CD14-positive monocyte (primary cell): Measurements from ENCODE around the gene C9orf50. TPM values are rescaled to one million over a fixed set of nuclear protein-coding genes. Genes with fewer than 3 reads are reported as not detected.

Experiments
- DNase-seq, 3 donors: peaks; one replicate each; pipeline ENCODE4 v3.0.0-alpha.2; 2011 to 2022
- H2AFZ ChIP-seq: 2 replicates; pipeline ENCODE4 v1.6.0; 2012; ENCODE audit warnings: mild to moderate bottlenecking, low read depth, low read length, inconsistent platforms; ENCODE audit not compliant: insufficient read depth, poor library complexity, severe bottlenecking
- H3K27ac ChIP-seq, 2 donors: 1 replicate in 1 of 2; 2 replicates in 1 of 2; pipeline ENCODE4 v1.5.1; 2012 to 2013; ENCODE audit warnings: low read length in 2 of 2, control low read depth in 1 of 2, inconsistent platforms in 1 of 2, low read depth in 1 of 2, mild to moderate bottlenecking in 1 of 2
- H3K27me3 ChIP-seq, 2 donors: one replicate each; pipeline versions ENCODE4 v1.6.0 to v1.6.1; 2011 to 2013; ENCODE audit warnings: low read length in 2 of 2; ENCODE audit not compliant: control insufficient read depth in 2 of 2, insufficient read depth in 2 of 2
- H3K36me3 ChIP-seq, 2 donors: replicated peaks in 1 of 2; 1 replicate in 1 of 2; 2 replicates in 1 of 2; pipeline versions ENCODE4 v1.5.1 to v1.6.1; 2012 to 2013; ENCODE audit warnings: low read length in 2 of 2, control low read depth in 1 of 2, inconsistent platforms in 1 of 2, mild to moderate bottlenecking in 1 of 2; ENCODE audit not compliant: insufficient read depth in 2 of 2, control insufficient read depth in 1 of 2
- H3K4me1 ChIP-seq, 2 donors: 1 replicate in 1 of 2; 2 replicates in 1 of 2; pipeline versions ENCODE4 v1.5.1 to v1.6.1; 2012 to 2013; ENCODE audit warnings: low read length in 2 of 2, control low read depth in 1 of 2, inconsistent platforms in 1 of 2, mild to moderate bottlenecking in 1 of 2, moderate library complexity in 1 of 2; ENCODE audit not compliant: insufficient read depth in 2 of 2, control insufficient read depth in 1 of 2
- H3K4me2 ChIP-seq: replicated peaks from 2 replicates; pipeline ENCODE3; 2012; ENCODE audit warnings: low read length, moderate library complexity, mild to moderate bottlenecking; ENCODE audit not compliant: poor library complexity, severe bottlenecking; ENCODE audit errors: extremely low read depth
- H3K4me3 ChIP-seq, 3 experiments: fragments of 200-600 bp in 1 of 3; sonication (generic) in 1 of 3; replicated peaks in 1 of 3; 1 replicate in 2 of 3; 2 replicates in 1 of 3; pipeline ENCODE4 v1.5.1; 2011 to 2013; ENCODE audit warnings: low read length in 3 of 3, mild to moderate bottlenecking in 3 of 3, control low read depth in 2 of 3, low read depth in 2 of 3, inconsistent platforms in 1 of 3, moderate library complexity in 1 of 3
- H3K79me2 ChIP-seq: 2 replicates; pipeline ENCODE4 v1.6.0; 2012; ENCODE audit warnings: mild to moderate bottlenecking, control low read depth, inconsistent platforms, low read length, moderate library complexity; ENCODE audit not compliant: insufficient read depth
- H3K9ac ChIP-seq: 2 replicates; pipeline ENCODE4 v1.6.0; 2017; ENCODE audit warnings: low read length, mild to moderate bottlenecking; ENCODE audit not compliant: insufficient read depth, poor library complexity, severe bottlenecking
- H3K9me3 ChIP-seq, 2 donors: replicated peaks in 1 of 2; 1 replicate in 1 of 2; 2 replicates in 1 of 2; pipeline versions ENCODE4 v1.5.1 to v1.6.1; 2012 to 2013; ENCODE audit warnings: low read length in 2 of 2, control low read depth in 1 of 2; ENCODE audit not compliant: control insufficient read depth in 1 of 2, insufficient read depth in 1 of 2
- H4K20me1 ChIP-seq: 2 replicates; pipeline ENCODE4 v1.6.0; 2012; ENCODE audit warnings: mild to moderate bottlenecking, low read length, control low read depth, moderate library complexity; ENCODE audit not compliant: insufficient read depth
- H3K27ac Mint-ChIP-seq, 7 donors: one replicate each; pipeline ENCODE4 v1.8.0; 2020; ENCODE audit warnings: mild to moderate bottlenecking in 7 of 7, mixed read lengths in 7 of 7, moderate library complexity in 6 of 7, inconsistent platforms in 2 of 7
- H3K27me3 Mint-ChIP-seq, 3 donors: one replicate each; pipeline ENCODE4 v1.8.0; 2021 to 2022; ENCODE audit warnings: low read depth in 3 of 3, mild to moderate bottlenecking in 3 of 3, mixed read lengths in 3 of 3, moderate library complexity in 3 of 3, inconsistent platforms in 1 of 3
- H3K36me3 Mint-ChIP-seq, 2 donors: one replicate each; pipeline ENCODE4 v1.8.0; 2020; ENCODE audit warnings: mixed read lengths in 2 of 2, inconsistent platforms in 1 of 2, mild to moderate bottlenecking in 1 of 2
- H3K4me1 Mint-ChIP-seq: one replicate; pipeline ENCODE4 v1.8.0; 2020; ENCODE audit warnings: mild to moderate bottlenecking, mixed read lengths
- H3K4me3 Mint-ChIP-seq, 2 donors: one replicate each; pipeline ENCODE4 v1.8.0; 2020; ENCODE audit warnings: mild to moderate bottlenecking in 2 of 2, mixed read lengths in 2 of 2, moderate library complexity in 1 of 2
- H3K9me3 Mint-ChIP-seq, 7 donors: one replicate each; pipeline ENCODE4 v1.8.0; 2020 to 2022; ENCODE audit warnings: mixed read lengths in 7 of 7, mild to moderate bottlenecking in 6 of 7, moderate library complexity in 6 of 7, inconsistent platforms in 2 of 7
- WGBS: methylation state at CpG from one replicate; pipeline ENCODE4 v1.1.5; 2013; ENCODE audit warnings: missing lambda C conversion rate; ENCODE audit not compliant: insufficient coverage; 5-methylcytosine and 5-hydroxymethylcytosine counted together
- intact Hi-C, 2 donors: fragments of 100-400 bp; cut with micrococcal nuclease; formaldehyde crosslinking; loops; one replicate each; pipeline versions ENCODE4 v1.15.0 to v1.15.1; 2023
- polyA plus RNA-seq, 3 donors: library from polyadenylated mRNA; depleted of rRNA in 1 of 3; unstranded in 2 of 3; stranded (reverse) in 1 of 3; fragments of 300-500 nt in 2 of 3; fragments of >200 nt in 1 of 3; fragmentation: Illumina TruSeq in 2 of 3; gene quantifications; 1 replicate in 2 of 3; 2 replicates in 1 of 3; pipeline ENCODE4 v1.2.3, GENCODE V29; 2012 to 2021
- TF ChIP-seq, protein P1 (sequence below): fragments of 200-600 bp; IDR thresholded peaks from one replicate; pipeline ENCODE4 v1.8.0; 2022; ENCODE audit warnings: antibody characterized with exemption, mild to moderate bottlenecking

Gene C9orf50
- polyA plus RNA-seq, 3 donors = not detected

DNA sequence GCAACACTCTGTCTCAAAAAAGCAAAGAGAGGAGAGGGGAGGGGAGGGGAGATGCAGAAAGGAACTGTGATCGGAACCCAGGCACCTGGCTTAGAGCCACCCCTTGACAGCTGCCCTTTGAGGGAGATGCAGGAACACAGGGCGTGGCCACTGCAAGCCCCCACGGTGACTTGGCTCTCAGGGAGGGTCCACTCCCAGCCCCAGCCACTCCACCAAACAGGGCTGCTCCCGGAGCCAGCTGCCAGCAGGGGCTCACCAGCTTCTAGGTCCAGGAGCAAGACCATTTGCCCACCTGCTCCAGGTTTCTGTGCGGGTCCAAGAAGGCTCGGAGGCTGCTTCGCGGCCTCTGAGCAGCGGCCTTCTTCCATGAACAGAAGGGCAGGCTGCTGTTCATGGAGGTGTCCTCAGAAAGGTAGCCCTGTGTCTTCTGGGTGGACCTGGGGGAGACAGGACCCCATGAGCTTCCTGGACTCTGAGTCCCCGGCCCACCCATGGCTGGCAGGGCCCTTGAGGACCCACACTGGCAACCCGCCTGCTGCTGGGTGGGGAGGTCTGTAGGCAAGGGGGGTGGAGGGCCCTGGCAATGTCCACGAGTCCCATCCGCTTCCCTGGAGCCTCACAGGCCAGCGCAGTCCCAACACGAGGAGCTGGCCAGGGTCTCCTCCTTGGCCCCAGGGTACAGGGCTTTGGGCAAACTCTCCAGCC lies 7.9 kb downstream of the C9orf50 start:
- TF ChIP-seq, protein P1, sequence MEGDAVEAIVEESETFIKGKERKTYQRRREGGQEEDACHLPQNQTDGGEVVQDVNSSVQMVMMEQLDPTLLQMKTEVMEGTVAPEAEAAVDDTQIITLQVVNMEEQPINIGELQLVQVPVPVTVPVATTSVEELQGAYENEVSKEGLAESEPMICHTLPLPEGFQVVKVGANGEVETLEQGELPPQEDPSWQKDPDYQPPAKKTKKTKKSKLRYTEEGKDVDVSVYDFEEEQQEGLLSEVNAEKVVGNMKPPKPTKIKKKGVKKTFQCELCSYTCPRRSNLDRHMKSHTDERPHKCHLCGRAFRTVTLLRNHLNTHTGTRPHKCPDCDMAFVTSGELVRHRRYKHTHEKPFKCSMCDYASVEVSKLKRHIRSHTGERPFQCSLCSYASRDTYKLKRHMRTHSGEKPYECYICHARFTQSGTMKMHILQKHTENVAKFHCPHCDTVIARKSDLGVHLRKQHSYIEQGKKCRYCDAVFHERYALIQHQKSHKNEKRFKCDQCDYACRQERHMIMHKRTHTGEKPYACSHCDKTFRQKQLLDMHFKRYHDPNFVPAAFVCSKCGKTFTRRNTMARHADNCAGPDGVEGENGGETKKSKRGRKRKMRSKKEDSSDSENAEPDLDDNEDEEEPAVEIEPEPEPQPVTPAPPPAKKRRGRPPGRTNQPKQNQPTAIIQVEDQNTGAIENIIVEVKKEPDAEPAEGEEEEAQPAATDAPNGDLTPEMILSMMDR = no peak
- Mint-ChIP-seq H3K27me3 (peaks cover 6 to 15% (median 8%) of the 10 kb centered on the region in 3 donors), H3K4me3 (no peak overlapping the region), H3K36me3 (no peaks in the 10 kb centered on the region), H3K4me1 (peaks cover 28% of the 10 kb centered on the region), H3K9me3 (peaks cover 0 to 2% (median 0%) of the 10 kb centered on the region in 7 donors), H3K27ac (peak overlapping the region in 1 of 7 donors; percentile 19)
- Histone ChIP-seq H3K27me3 (no peaks in the 10 kb centered on the region), H3K9me3 (no peaks in the 10 kb centered on the region), H3K27ac (no peak overlapping the region), H3K4me3 (no peak overlapping the region), H3K79me2 (no peaks in the 10 kb centered on the region), H4K20me1 (no peaks in the 10 kb centered on the region), H3K36me3 (no peaks in the 10 kb centered on the region), H2AFZ (no peak overlapping the region), H3K4me1 (peaks cover 29 to 33% of the 10 kb centered on the region in 2 donors), H3K4me2 (no peak overlapping the region), H3K9ac (no peak overlapping the region)
- intact Hi-C loops = loop anchor here in 1 of 2 donors (5.0 to 10.0 kb wide), 2 partner anchors 288 to 481 kb away; no protein-coding TSS in a partner anchor
- 83% methylated on average over 13 of the region's 15 CpGs for WGBS
- DNase-seq = no peak

DNA sequence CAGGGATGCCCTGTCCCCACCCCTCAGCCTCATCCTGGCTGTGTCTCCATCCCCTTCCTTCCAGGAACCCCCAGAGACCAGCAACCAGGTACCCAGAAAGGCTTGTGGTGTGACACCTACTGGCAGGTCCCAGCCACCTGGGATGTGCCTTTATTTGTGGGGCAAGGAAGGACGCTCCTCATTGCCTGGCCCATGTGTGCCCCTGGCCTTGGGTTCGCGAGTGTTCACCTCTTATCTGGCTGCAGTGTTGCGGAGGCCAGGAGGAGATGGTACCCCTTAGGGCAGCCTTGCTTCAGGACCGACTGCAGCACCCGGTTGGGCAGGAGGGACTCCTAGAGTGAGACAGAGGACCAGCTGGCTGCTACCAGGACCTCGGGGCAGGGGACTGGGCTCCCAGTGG lies 8.8 kb downstream of the C9orf50 start:
- DNase-seq = no peak
- Histone ChIP-seq H2AFZ (no peak overlapping the region), H3K4me1 (peaks cover 37 to 41% of the 10 kb centered on the region in 2 donors), H3K4me3 (no peak overlapping the region), H4K20me1 (no peaks in the 10 kb centered on the region), H3K4me2 (no peak overlapping the region), H3K27ac (no peak overlapping the region), H3K9me3 (no peaks in the 10 kb centered on the region), H3K79me2 (no peaks in the 10 kb centered on the region), H3K36me3 (no peaks in the 10 kb centered on the region), H3K27me3 (no peaks in the 10 kb centered on the region), H3K9ac (no peak overlapping the region)
- TF ChIP-seq, protein P1 = no peak
- peaks cover 0 to 2% (median 0%) of the 10 kb centered on the region in 7 donors for H3K9me3 Mint-ChIP-seq
- H3K4me3 Mint-ChIP-seq = no peak overlapping the region
- WGBS = 91% methylated on average over 7 of the region's 7 CpGs
- intact Hi-C loops = loop anchor here in 1 of 2 donors (5.0 to 10.0 kb wide), 2 partner anchors 287 to 480 kb away; no protein-coding TSS in a partner anchor
- H3K27me3 Mint-ChIP-seq = peaks cover 6 to 16% (median 8%) of the 10 kb centered on the region in 3 donors
- no peaks in the 10 kb centered on the region for H3K36me3 Mint-ChIP-seq
- no peak overlapping the region for H3K27ac Mint-ChIP-seq
- H3K4me1 Mint-ChIP-seq = peaks cover 35% of the 10 kb centered on the region
